SK-N-SH (cell line): ENCODE results near the gene CRYBG1. TPM values are rescaled to one million over a fixed set of nuclear protein-coding genes. Genes with fewer than 3 reads are reported as not detected.
A peak's percentile ranks its signal among the peaks of the same experiment; 100 is the strongest.

Experiments
- CTCF ChIA-PET: fragments of 300-600, 350-600 bp; formaldehyde crosslinking; extraction: SDS; loops from one replicate; lab custom pipeline; 2021; lab: Yijun Ruan, JAX
- POLR2A ChIA-PET: fragments of 350-600 bp; sonication (Branson Sonifier 250); formaldehyde crosslinking; extraction: SDS; loops from one replicate; lab custom pipeline; 2020; ENCODE audit warnings: antibody characterized with exemption, inconsistent platforms; lab: Yijun Ruan, JAX
- DNase-seq: peaks from one replicate; pipeline ENCODE4 v3.0.0; 2012
- H2AFZ ChIP-seq: fragments of 200-600 bp; sonication (generic); 2 replicates; pipeline ENCODE4 v1.8.1; 2016; ENCODE audit warnings: antibody characterized with exemption, mild to moderate bottlenecking, low read depth
- H3F3A ChIP-seq: fragments of 200-600 bp; sonication (generic); replicated peaks from 2 replicates; pipeline ENCODE3; 2016; ENCODE audit warnings: antibody characterized with exemption, mild to moderate bottlenecking; ENCODE audit not compliant: insufficient read depth
- H3K27ac ChIP-seq, 2 experiments: fragments of 200-500 bp in 1 of 2; fragments of 200-600 bp in 1 of 2; sonication (Bioruptor generic) in 1 of 2; sonication (generic), shearing (Covaris generic) in 1 of 2; 2 replicates each; pipeline versions ENCODE4 v1.5.1 to v1.6.1; 2014 to 2016; ENCODE audit warnings: low read depth in 2 of 2, inconsistent platforms in 1 of 2, low read length in 1 of 2, mild to moderate bottlenecking in 1 of 2, mixed read lengths in 1 of 2
- H3K27me3 ChIP-seq: fragments of 200-600 bp; sonication (generic), shearing (Covaris generic); 2 replicates; pipeline ENCODE4 v1.6.1; 2016; ENCODE audit warnings: mixed run types; ENCODE audit not compliant: insufficient read depth
- H3K36me3 ChIP-seq, 2 experiments: fragments of 200-500 bp in 1 of 2; fragments of 200-600 bp in 1 of 2; sonication (Bioruptor generic) in 1 of 2; sonication (generic) in 1 of 2; replicated peaks in 1 of 2; 2 replicates each; pipeline versions ENCODE3 to v1.5.1; 2014 to 2016; ENCODE audit warnings: low read length in 1 of 2, mild to moderate bottlenecking in 1 of 2; ENCODE audit not compliant: insufficient read depth in 2 of 2, control insufficient read depth in 1 of 2
- H3K4me1 ChIP-seq, 2 experiments: fragments of 200-500 bp in 1 of 2; fragments of 200-600 bp in 1 of 2; sonication (Bioruptor generic) in 1 of 2; sonication (generic), shearing (Covaris generic) in 1 of 2; 2 replicates each; pipeline versions ENCODE4 v1.5.1 to v1.6.1; 2014 to 2016; ENCODE audit warnings: low read depth in 1 of 2, low read length in 1 of 2, mixed run types in 1 of 2; ENCODE audit not compliant: insufficient read depth in 2 of 2, control insufficient read depth in 1 of 2
- H3K4me2 ChIP-seq: fragments of 200-600 bp; sonication (generic), shearing (Covaris generic); 2 replicates; pipeline ENCODE4 v1.6.1; 2017; ENCODE audit warnings: mixed run types
- H3K4me3 ChIP-seq, 2 experiments: fragments of 200-500 bp in 1 of 2; fragments of 200-600 bp in 1 of 2; sonication (Bioruptor generic) in 1 of 2; sonication (generic), shearing (Covaris generic) in 1 of 2; 2 replicates each; pipeline versions ENCODE4 v1.5.1 to v1.8.1; 2014 to 2016; ENCODE audit warnings: low read depth in 2 of 2, inconsistent platforms in 1 of 2, low read length in 1 of 2, mild to moderate bottlenecking in 1 of 2, mixed read lengths in 1 of 2, moderate library complexity in 1 of 2
- H3K79me2 ChIP-seq: fragments of 200-600 bp; sonication (generic); 2 replicates; pipeline ENCODE4 v1.8.1; 2017; ENCODE audit warnings: mild to moderate bottlenecking; ENCODE audit not compliant: insufficient read depth
- H3K9ac ChIP-seq: fragments of 200-600 bp; sonication (generic); 2 replicates; pipeline ENCODE4 v1.6.1; 2017; ENCODE audit warnings: mixed run types
- H3K9me2 ChIP-seq: fragments of 200-600 bp; sonication (generic); 2 replicates; pipeline ENCODE4 v1.6.1; 2017; ENCODE audit warnings: mixed run types
- H3K9me3 ChIP-seq: fragments of 200-600 bp; sonication (generic); 2 replicates; pipeline ENCODE4 v1.6.1; 2017; ENCODE audit warnings: mixed run types, mild to moderate bottlenecking, moderate library complexity
- H4K20me1 ChIP-seq: fragments of 200-600 bp; sonication (generic); 2 replicates; pipeline ENCODE4 v1.6.1; 2017; ENCODE audit warnings: mild to moderate bottlenecking, mixed run types; ENCODE audit not compliant: insufficient read depth
- EZH2phosphoT487 ChIP-seq: fragments of 200-600 bp; sonication (generic); IDR thresholded peaks from 2 replicates; pipeline ENCODE4 v1.6.1; 2017; ENCODE audit warnings: low read depth, mixed run types, mild to moderate bottlenecking, antibody characterized with exemption, moderate library complexity, borderline replicate concordance
- NFIC ChIP-seq: IDR thresholded peaks from 2 replicates; pipeline ENCODE4 v1.4.0; 2012; ENCODE audit warnings: borderline replicate concordance
- POLR2AphosphoS5 ChIP-seq: IDR thresholded peaks from 2 replicates; pipeline ENCODE4 v1.6.1; 2012; ENCODE audit warnings: low read depth, low read length
- RAD21 ChIP-seq: IDR thresholded peaks from 2 replicates; pipeline ENCODE4 v1.6.1; 2012; ENCODE audit warnings: mild to moderate bottlenecking, low read length
- RXRA ChIP-seq: IDR thresholded peaks from 2 replicates; pipeline ENCODE4 v1.4.0; 2012; ENCODE audit warnings: low read depth, mild to moderate bottlenecking, borderline replicate concordance
- SMC3 ChIP-seq: IDR thresholded peaks from 2 replicates; pipeline ENCODE4 v1.6.1; 2012; ENCODE audit warnings: low read depth, low read length, improper control_type of control experiment
- WGBS: methylation state at CpG from one replicate; pipeline ENCODE4 v1.1.6; 2017; ENCODE audit warnings: low lambda C conversion rate; 5-methylcytosine and 5-hydroxymethylcytosine counted together
- polyA plus RNA-seq, 3 experiments: library from polyadenylated mRNA; depleted of rRNA; stranded (reverse); fragments of >200 nt; gene quantifications; 2 replicates each; pipeline ENCODE4 v1.2.3, GENCODE V29; 2012
- TF ChIP-seq, protein P1 (sequence below): IDR thresholded peaks from 2 replicates; pipeline ENCODE4 v1.6.1; 2012; ENCODE audit warnings: mild to moderate bottlenecking, low read depth, low read length, moderate library complexity
- TF ChIP-seq, protein P2 (sequence below): IDR thresholded peaks from 2 replicates; pipeline ENCODE4 v1.4.0; 2012; ENCODE audit warnings: low read depth, borderline replicate concordance
- TF ChIP-seq, protein P3 (sequence below): fragments of 200-600 bp; sonication (generic); IDR thresholded peaks from 2 replicates; pipeline ENCODE4 v1.6.1; 2017; ENCODE audit warnings: antibody characterized with exemption, mild to moderate bottlenecking, moderate library complexity

The CRYBG1 gene
- polyA plus RNA-seq, 1 of the 3 experiments (the other 2 are of a cell fraction), result 13.8 TPM

DNA sequence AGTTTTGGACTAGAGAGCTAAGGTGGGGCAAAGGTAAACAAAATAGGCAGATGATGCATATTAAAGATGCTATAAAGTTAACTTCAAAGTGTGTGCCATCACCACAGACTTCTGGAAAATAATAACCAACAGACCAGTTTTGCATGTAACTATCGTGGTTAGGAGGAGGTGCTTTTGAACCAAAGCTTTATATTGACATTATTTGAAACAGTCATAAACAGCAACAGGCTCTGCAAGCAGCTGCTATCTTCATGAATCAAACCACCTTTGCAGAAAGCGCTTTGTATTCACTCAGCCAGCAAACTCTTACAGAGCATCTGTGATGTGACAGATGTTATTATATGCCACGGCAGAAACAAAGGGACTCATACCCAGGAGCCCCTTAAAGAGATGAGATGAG is 81.9 kb downstream of the CRYBG1 start:
- POLR2A ChIA-PET, result no interaction called here
- Histone ChIP-seq H3K27me3 (peaks cover 28% of the 10 kb centered on the region), H3K9me3 (no peaks in the 10 kb centered on the region), H3K9me2 (no peaks in the 10 kb centered on the region), H4K20me1 (no peaks in the 10 kb centered on the region), H3K9ac (no peak overlapping the region), H3K4me3 (no peak overlapping the region), H3K36me3 (no peaks in the 10 kb centered on the region), H2AFZ (no peak overlapping the region), H3K79me2 (no peaks in the 10 kb centered on the region), H3K27ac (no peak overlapping the region), H3F3A (no peaks in the 10 kb centered on the region), H3K4me2 (no peak overlapping the region), H3K4me1 (no peaks in the 10 kb centered on the region)
- no peak for DNase-seq
- CTCF ChIA-PET, result interaction anchor here (0.7 to 6.7 kb wide), 11 partner anchors 82 to 671 kb away, joined by 3 to 64 read pairs (median 3); partner anchors contain the start of gene CRYBG1
- 20% methylated on average over 3 of the region's 3 CpGs for WGBS
- TF ChIP-seq RXRA, result no peak
- TF ChIP-seq POLR2AphosphoS5, result no peak
- TF ChIP-seq, protein P1, sequence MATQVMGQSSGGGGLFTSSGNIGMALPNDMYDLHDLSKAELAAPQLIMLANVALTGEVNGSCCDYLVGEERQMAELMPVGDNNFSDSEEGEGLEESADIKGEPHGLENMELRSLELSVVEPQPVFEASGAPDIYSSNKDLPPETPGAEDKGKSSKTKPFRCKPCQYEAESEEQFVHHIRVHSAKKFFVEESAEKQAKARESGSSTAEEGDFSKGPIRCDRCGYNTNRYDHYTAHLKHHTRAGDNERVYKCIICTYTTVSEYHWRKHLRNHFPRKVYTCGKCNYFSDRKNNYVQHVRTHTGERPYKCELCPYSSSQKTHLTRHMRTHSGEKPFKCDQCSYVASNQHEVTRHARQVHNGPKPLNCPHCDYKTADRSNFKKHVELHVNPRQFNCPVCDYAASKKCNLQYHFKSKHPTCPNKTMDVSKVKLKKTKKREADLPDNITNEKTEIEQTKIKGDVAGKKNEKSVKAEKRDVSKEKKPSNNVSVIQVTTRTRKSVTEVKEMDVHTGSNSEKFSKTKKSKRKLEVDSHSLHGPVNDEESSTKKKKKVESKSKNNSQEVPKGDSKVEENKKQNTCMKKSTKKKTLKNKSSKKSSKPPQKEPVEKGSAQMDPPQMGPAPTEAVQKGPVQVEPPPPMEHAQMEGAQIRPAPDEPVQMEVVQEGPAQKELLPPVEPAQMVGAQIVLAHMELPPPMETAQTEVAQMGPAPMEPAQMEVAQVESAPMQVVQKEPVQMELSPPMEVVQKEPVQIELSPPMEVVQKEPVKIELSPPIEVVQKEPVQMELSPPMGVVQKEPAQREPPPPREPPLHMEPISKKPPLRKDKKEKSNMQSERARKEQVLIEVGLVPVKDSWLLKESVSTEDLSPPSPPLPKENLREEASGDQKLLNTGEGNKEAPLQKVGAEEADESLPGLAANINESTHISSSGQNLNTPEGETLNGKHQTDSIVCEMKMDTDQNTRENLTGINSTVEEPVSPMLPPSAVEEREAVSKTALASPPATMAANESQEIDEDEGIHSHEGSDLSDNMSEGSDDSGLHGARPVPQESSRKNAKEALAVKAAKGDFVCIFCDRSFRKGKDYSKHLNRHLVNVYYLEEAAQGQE, result no peak
- no peak for TF ChIP-seq NFIC
- TF ChIP-seq, protein P2, sequence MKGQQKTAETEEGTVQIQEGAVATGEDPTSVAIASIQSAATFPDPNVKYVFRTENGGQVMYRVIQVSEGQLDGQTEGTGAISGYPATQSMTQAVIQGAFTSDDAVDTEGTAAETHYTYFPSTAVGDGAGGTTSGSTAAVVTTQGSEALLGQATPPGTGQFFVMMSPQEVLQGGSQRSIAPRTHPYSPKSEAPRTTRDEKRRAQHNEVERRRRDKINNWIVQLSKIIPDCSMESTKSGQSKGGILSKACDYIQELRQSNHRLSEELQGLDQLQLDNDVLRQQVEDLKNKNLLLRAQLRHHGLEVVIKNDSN, result no peak

DNA sequence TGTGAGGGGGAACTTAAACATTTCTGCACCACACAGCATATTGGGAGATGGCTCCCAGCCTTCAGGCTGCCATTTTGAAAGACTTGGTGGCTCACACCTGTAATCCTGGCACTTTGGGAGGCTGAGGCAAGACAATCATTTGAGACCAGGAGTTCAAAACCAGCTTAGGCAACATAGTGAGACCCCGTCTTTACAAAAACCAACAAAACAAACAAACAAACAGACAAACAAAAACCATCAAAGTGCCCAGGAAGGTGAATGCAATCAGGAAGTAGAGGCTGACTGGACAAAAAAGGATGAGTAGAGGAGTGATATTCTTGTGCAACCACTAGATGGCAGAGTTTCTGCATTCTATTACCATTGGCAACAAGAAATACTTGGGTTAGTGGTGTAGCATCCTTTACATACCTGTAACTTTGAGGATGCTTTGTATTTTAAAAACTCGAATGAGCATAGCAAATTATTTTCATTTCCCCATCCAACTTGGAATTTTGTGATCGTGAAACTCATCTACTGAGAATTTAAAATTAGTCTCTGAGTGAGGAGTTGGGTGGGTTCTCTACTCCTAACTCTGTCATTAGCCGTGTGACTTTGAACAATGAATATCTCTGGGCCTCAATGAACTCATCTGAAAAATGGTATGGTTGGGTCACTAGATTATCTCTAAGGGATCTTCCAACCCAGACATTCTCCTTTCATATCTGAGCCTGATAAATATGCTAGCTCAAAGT is 84.4 kb downstream of the CRYBG1 start:
- H3K36me3 ChIP-seq, result no peaks in the 10 kb centered on the region

More for the DNA sequence above, 84.4 kb downstream of the CRYBG1 start:
- TF ChIP-seq, protein P3, sequence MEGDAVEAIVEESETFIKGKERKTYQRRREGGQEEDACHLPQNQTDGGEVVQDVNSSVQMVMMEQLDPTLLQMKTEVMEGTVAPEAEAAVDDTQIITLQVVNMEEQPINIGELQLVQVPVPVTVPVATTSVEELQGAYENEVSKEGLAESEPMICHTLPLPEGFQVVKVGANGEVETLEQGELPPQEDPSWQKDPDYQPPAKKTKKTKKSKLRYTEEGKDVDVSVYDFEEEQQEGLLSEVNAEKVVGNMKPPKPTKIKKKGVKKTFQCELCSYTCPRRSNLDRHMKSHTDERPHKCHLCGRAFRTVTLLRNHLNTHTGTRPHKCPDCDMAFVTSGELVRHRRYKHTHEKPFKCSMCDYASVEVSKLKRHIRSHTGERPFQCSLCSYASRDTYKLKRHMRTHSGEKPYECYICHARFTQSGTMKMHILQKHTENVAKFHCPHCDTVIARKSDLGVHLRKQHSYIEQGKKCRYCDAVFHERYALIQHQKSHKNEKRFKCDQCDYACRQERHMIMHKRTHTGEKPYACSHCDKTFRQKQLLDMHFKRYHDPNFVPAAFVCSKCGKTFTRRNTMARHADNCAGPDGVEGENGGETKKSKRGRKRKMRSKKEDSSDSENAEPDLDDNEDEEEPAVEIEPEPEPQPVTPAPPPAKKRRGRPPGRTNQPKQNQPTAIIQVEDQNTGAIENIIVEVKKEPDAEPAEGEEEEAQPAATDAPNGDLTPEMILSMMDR, result peak; percentile 82
- no peak for TF ChIP-seq EZH2phosphoT487
- TF ChIP-seq SMC3, result peak; percentile 81
- TF ChIP-seq RAD21, result peak; percentile 81
- Histone ChIP-seq H4K20me1 (no peaks in the 10 kb centered on the region), H3K9ac (no peak overlapping the region), H2AFZ (no peak overlapping the region), H3K27me3 (peaks cover 20% of the 10 kb centered on the region), H3K4me2 (no peak overlapping the region), H3K9me2 (no peaks in the 10 kb centered on the region), H3K4me3 (no peak overlapping the region), H3F3A (no peaks in the 10 kb centered on the region), H3K4me1 (no peaks in the 10 kb centered on the region), H3K27ac (no peak overlapping the region), H3K79me2 (no peaks in the 10 kb centered on the region), H3K9me3 (no peaks in the 10 kb centered on the region)
- peak; percentile 67 for DNase-seq
- ChIA-PET CTCF (interaction anchor here (0.6 to 6.7 kb wide), 42 partner anchors 11 to 1536 kb away, joined by 3 to 64 read pairs (median 4); partner anchors contain the start of gene CRYBG1), POLR2A (no interaction called here)
- 6% methylated on average over 4 of the region's 4 CpGs for WGBS
